Medulla oblongata (tissue), 1 donor: ENCODE results near the gene HAUS5.
A peak's percentile ranks its signal among the peaks of the same experiment; 100 is the strongest.
"Not testable (repeated sequence)": the region's sequence is repeated elsewhere in the genome, so short reads cannot be mapped to it uniquely, and the experiment has no call there.

Experiments used
- DNase-seq: peaks from one replicate; pipeline ENCODE4 v3.0.0-alpha.2; 2015; ENCODE audit errors: extremely low spot score

HAUS5 gene, protein sequence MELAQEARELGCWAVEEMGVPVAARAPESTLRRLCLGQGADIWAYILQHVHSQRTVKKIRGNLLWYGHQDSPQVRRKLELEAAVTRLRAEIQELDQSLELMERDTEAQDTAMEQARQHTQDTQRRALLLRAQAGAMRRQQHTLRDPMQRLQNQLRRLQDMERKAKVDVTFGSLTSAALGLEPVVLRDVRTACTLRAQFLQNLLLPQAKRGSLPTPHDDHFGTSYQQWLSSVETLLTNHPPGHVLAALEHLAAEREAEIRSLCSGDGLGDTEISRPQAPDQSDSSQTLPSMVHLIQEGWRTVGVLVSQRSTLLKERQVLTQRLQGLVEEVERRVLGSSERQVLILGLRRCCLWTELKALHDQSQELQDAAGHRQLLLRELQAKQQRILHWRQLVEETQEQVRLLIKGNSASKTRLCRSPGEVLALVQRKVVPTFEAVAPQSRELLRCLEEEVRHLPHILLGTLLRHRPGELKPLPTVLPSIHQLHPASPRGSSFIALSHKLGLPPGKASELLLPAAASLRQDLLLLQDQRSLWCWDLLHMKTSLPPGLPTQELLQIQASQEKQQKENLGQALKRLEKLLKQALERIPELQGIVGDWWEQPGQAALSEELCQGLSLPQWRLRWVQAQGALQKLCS

GRCh38 chr19:35612559-35613321, at the start of gene HAUS5:
Gene HAUS5, plus strand, starts transcription at chr19:35612735. Its CDS starts 60 bp downstream, at chr19:35612795.
- DNase-seq = peak; percentile 93

- no peak for DNase-seq
Observed at GRCh38 chr19:35562776-35563175, 49.8 kb upstream of the HAUS5 start.

- no peak for DNase-seq
Observed at GRCh38 chr19:35563207-35563829, 49.2 kb upstream of the HAUS5 start, which contains the start of gene ATP4A. Gene ATP4A, minus strand, starts transcription at chr19:35563658. Its CDS starts 29 bp downstream, at chr19:35563629.

GRCh38 chr19:35565016-35565856, 47.3 kb upstream of the HAUS5 start:
- DNase-seq = no peak

DNA sequence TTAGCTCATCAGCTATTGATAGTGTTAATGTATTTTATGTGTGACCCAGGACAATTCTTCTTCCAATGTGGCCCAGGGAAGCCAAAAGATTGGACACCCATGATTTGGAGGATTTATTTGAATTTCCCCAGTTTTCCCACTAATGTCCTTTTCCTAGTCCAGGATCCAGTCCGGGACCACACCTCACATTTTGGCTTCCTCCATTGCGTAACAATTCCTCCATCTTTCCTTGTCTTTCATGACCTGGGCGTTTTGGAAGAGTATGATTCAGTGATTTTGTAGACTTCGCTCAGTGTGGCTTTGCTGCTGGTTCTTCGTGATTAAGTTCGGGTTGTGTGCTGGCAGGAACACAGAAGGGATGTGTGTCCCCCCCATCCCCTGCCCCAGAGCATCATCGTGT, 45.8 kb upstream of the HAUS5 start:
- no peak for DNase-seq

GRCh38 chr19:35569281-35569781, 43.2 kb upstream of the HAUS5 start:
- no peak for DNase-seq

DNA sequence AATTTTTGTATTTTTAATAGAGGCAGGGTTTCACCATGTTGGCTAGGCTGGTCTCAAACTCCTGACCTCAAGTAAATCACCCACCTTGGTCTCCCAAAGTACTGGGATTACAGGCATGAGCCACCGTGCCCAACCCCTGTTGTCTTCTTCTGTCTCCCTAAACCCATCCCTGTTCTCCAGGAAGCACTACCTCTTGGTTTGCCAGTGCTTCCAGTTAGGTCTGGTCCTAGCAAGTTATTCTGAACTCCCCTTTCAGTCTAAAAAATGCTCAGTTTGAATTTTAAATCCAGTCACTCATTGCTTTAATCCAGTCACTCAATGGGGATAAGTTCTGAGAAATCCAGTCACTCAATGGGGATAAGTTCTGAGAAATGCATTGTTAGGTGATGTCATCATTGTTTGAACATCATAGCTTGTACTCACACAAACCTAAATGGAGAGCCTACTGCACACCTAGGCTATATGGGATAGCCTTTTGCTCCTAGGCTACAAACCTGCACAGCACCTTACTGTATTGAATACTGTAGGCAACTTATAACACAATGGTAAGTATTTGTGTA, 41.0 kb upstream of the HAUS5 start:
- DNase-seq = no peak

DNA sequence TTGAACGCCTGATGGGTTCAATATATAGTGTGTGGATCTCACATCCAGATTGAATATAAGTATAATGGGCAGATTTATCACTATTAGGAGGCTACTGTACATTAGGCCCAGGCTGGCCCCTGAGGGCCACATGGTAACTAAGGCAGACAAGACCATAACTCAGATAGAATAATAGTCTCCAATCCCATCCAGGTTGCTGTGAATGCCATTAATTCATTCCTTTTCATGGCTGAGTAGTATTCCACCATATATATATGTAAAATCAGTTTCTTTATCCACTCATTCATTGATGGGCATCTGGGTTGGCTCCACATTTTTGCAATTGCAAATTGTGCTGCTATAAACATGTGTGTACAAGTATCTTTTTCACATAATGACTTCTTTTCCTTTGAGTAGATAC, 34.6 kb upstream of the HAUS5 start:
- DNase-seq = no peak

GRCh38 chr19:35578707-35579106, 33.8 kb upstream of the HAUS5 start:
- DNase-seq = no peak

DNA sequence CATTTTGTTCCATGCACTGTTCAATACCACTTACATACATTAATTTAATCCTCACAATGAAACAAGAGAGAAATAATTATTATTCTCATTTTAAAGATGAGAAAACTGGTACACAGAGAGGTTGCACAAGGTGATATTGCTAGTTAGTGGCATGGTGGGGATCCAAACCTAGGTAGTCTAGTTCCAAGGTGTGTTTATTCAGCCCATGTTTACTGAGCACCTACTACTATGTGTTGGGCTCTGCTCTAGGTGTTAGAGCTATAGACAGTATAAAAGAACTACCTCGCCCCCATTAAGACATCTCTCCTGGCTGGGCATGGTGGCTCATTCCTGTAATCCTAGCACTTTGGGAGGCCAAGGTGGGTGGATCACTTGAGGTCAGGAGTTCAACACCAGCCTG, 29.8 kb upstream of the HAUS5 start:
- no peak for DNase-seq

GRCh38 chr19:35585848-35586247, 26.7 kb upstream of the HAUS5 start, which contains the start of gene PMIS2:
Gene PMIS2, plus strand, starts transcription at chr19:35586173. Its CDS starts 87 bp downstream, at chr19:35586260.
- DNase-seq = no peak

- no peak for DNase-seq
Observed at GRCh38 chr19:35587321-35587720, 25.2 kb upstream of the HAUS5 start.

GRCh38 chr19:35590875-35591274, 21.7 kb upstream of the HAUS5 start:
- no peak for DNase-seq

GRCh38 chr19:35592226-35592625, 20.3 kb upstream of the HAUS5 start:
- DNase-seq = peak; percentile 25

DNA sequence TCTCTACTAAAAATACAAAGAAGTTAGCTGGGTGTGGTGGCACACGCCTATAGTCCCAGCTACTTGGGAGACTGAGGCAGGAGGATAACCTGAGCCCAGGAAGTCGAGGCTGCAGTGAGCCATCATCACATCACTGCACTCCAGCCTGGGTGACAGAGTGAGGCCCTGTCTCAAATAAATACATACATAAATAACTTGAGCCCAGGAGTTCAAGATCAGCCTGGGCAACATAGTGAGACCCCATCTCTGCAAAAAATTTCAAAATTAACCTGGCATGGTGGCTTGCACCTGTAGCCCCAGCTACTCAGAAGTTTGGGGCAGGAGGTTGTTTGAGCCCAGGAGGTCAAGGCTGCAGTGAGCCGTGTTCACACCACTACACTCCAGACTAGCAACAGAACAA, 17.5 kb upstream of the HAUS5 start:
- not testable (repeated sequence) for DNase-seq

- DNase-seq = no peak
Observed at GRCh38 chr19:35595928-35596327, 16.6 kb upstream of the HAUS5 start.

- no peak for DNase-seq
Observed at GRCh38 chr19:35596366-35596999, 16.1 kb upstream of the HAUS5 start.

- DNase-seq = no peak
Observed at GRCh38 chr19:35601971-35602370, 10.6 kb upstream of the HAUS5 start.

- not testable (repeated sequence) for DNase-seq
Observed at GRCh38 chr19:35604436-35604835, 8.1 kb upstream of the HAUS5 start.

- not testable (repeated sequence) for DNase-seq
Observed at GRCh38 chr19:35607170-35607569, 5.4 kb upstream of the HAUS5 start.
